K562 (cell line): Measurements from ENCODE around the gene GAPVD1. TPM values are rescaled to one million over a fixed set of nuclear protein-coding genes. Genes with fewer than 3 reads are reported as not detected.
A peak's percentile ranks its signal among the peaks of the same experiment; 100 is the strongest.

Experiments used
- ARHGAP35 ChIP-seq: fragments of 450-650 bp; IDR thresholded peaks from 2 replicates; pipeline ENCODE4 v1.6.1; 2018; ENCODE audit not compliant: partially characterized antibody
- ATF2 ChIP-seq: sonication (generic); formaldehyde crosslinking; IDR thresholded peaks from 2 replicates; pipeline ENCODE4 v1.8.1; 2022; ENCODE audit warnings: missing genetic modification reagents
- BDP1 ChIP-seq: IDR thresholded peaks from 3 replicates; pipeline ENCODE4 v1.6.1; 2011; ENCODE audit not compliant: insufficient read length, insufficient read depth
- CBFB ChIP-seq: sonication (generic); formaldehyde crosslinking; IDR thresholded peaks from 2 replicates; pipeline ENCODE4 v1.4.0; 2020; ENCODE audit warnings: mild to moderate bottlenecking, missing genetic modification reagents
- CCNT2 ChIP-seq: IDR thresholded peaks from 2 replicates; pipeline ENCODE4 v1.6.1; 2011; ENCODE audit warnings: borderline replicate concordance, low read depth, mild to moderate bottlenecking, moderate library complexity, mixed read lengths, low read length; ENCODE audit not compliant: insufficient read length; ENCODE audit errors: extremely low read depth
- CREM ChIP-seq: IDR thresholded peaks from 2 replicates; pipeline ENCODE4 v1.6.1; 2014; ENCODE audit warnings: antibody characterized with exemption, low read depth
- HDAC3 ChIP-seq: fragments of 450-650 bp; IDR thresholded peaks from 2 replicates; pipeline ENCODE4 v1.6.1; 2018; ENCODE audit warnings: borderline replicate concordance, mild to moderate bottlenecking, moderate library complexity; ENCODE audit not compliant: partially characterized antibody
- HINFP ChIP-seq: fragments of 450-650 bp; conservative IDR thresholded peaks from 2 replicates; pipeline ENCODE4 v1.6.1; 2016; ENCODE audit warnings: missing genetic modification characterization, low read depth, mild to moderate bottlenecking, control low read depth, missing compliant biosample characterization
- HMGN3 ChIP-seq: IDR thresholded peaks from 2 replicates; pipeline ENCODE4 v1.6.1; 2011; ENCODE audit warnings: borderline replicate concordance, low read depth, mild to moderate bottlenecking, mixed read lengths, low read length; ENCODE audit not compliant: insufficient read length; ENCODE audit errors: extremely low read depth
- KHSRP ChIP-seq: fragments of 450-650 bp; IDR thresholded peaks from 2 replicates; pipeline ENCODE4 v1.6.1; 2017
- NR1H2 ChIP-seq: sonication (generic); formaldehyde crosslinking; IDR thresholded peaks from 2 replicates; pipeline ENCODE4 v1.4.0; 2020; ENCODE audit warnings: mild to moderate bottlenecking, missing genetic modification reagents
- POLR2AphosphoS2 ChIP-seq: IDR thresholded peaks from 2 replicates; pipeline ENCODE4 v1.6.1; 2012; ENCODE audit warnings: low read length, improper control_type of control experiment
- TAF1 ChIP-seq: IDR thresholded peaks from 2 replicates; pipeline ENCODE4 v1.6.1; 2011; ENCODE audit warnings: mild to moderate bottlenecking, low read length, moderate library complexity; ENCODE audit not compliant: insufficient read depth, control insufficient read depth, severe bottlenecking; ENCODE audit errors: extremely low read depth
- TRIM24 ChIP-seq, 2 experiments: fragments of 450-650 bp; IDR thresholded peaks; 2 replicates each; pipeline ENCODE4 v1.6.1; 2016
- ZNF354B ChIP-seq: fragments of 250-450 bp; sonication (Bioruptor Pico); IDR thresholded peaks from 2 replicates; pipeline ENCODE4 v1.4.0; 2020
- ZNF511 ChIP-seq: sonication (generic); formaldehyde crosslinking; IDR thresholded peaks from 2 replicates; pipeline ENCODE4 v1.8.0; 2022; ENCODE audit warnings: mild to moderate bottlenecking, missing genetic modification reagents
- ZNF609 ChIP-seq: sonication (generic); formaldehyde crosslinking; IDR thresholded peaks from 2 replicates; pipeline ENCODE4 v1.8.1; 2023; ENCODE audit warnings: missing genetic modification reagents, mild to moderate bottlenecking, borderline replicate concordance
- ZNF655 ChIP-seq: fragments of 250-450 bp; sonication (Bioruptor Pico); IDR thresholded peaks from 2 replicates; pipeline ENCODE4 v1.5.0; 2021
- ZSCAN32 ChIP-seq: fragments of 450-650 bp; formaldehyde crosslinking; IDR thresholded peaks from 2 replicates; pipeline ENCODE4 v1.4.0; 2020; ENCODE audit warnings: mild to moderate bottlenecking, moderate library complexity
- ZZZ3 ChIP-seq: fragments of 450-650 bp; IDR thresholded peaks from 2 replicates; pipeline ENCODE4 v1.6.1; 2016; ENCODE audit warnings: antibody characterized with exemption, mild to moderate bottlenecking, moderate library complexity
- polyA plus RNA-seq, 8 experiments: library from polyadenylated mRNA; depleted of rRNA in 4 of 8; stranded (reverse) in 5 of 8; unstranded in 3 of 8; fragments of >200 nt; fragmentation: Nextera tagmentation in 2 of 8; fragmentation: Illumina TruSeq in 1 of 8; extraction: Ambion mirVana in 2 of 8; extraction: Trizol in 1 of 8; gene quantifications; 2 replicates each; pipeline versions ENCODE4 v1.2.1 to v1.2.3, GENCODE V29; 2011 to 2014; ENCODE audit warnings: inconsistent platforms in 1 of 8, missing spikeins in 1 of 8
- total RNA-seq, 7 experiments: library from RNA; depleted of rRNA in 6 of 7; stranded (reverse); fragments of >200 nt in 6 of 7; fragmentation: Illumina TruSeq in 2 of 7; extraction: Trizol in 2 of 7; gene quantifications; 2 replicates each; pipeline versions ENCODE4 v1.2.1 to v1.2.3, GENCODE V29; 2011 to 2021; ENCODE audit warnings: low replicate concordance in 1 of 7

GAPVD1 gene
- total and polyA plus RNA-seq, 9 of the 15 experiments (the other 6 are each of a cell fraction or from before 2014, with no cell fraction given) = 9.5 to 66.1 (median 45.5) TPM

GRCh38 chr9:125284855-125285254, 23.2 kb downstream of the GAPVD1 start (continued):
- TF ChIP-seq HDAC3 (peak; percentile 99), ZSCAN32 (CRISPR knock-in tag) (no peak), TRIM24 (IDR thresholded peaks at IDR 0.05) (peak; percentile 99 to 100), ZNF511 (CRISPR knock-in tag) (no peak), CREM (peak; percentile 89), ZZZ3 (no peak), ARHGAP35 (no peak), NR1H2 (CRISPR knock-in tag) (no peak), ATF2 (CRISPR knock-in tag) (no peak), HMGN3 (peak; percentile 92), ZNF609 (CRISPR knock-in tag) (peak; percentile 94), BDP1 (no peak), HINFP (tag) (no peak), ZNF354B (CRISPR knock-in tag) (peak; percentile 79; the same call in 1 of the 2 replicates), TAF1 (peak; percentile 81), POLR2AphosphoS2 (no peak), ZNF655 (no peak), KHSRP (peak; percentile 97), CCNT2 (peak; percentile 97), CBFB (CRISPR knock-in tag) (no peak)
